Renal pelvis (tissue), 4 donors: ENCODE measurements around the gene FILIP1. TPM values are rescaled to one million over a fixed set of nuclear protein-coding genes. Genes with fewer than 3 reads are reported as not detected.

ENCODE experiments used
- DNase-seq: peaks from one replicate; pipeline ENCODE4 v3.0.0-alpha.2; 2013
- polyA plus RNA-seq, 3 donors: library from polyadenylated mRNA; unstranded; fragments of 120-200 nt; gene quantifications; one replicate each; pipeline ENCODE4 v1.2.1, GENCODE V29; 2013; ENCODE audit not compliant: insufficient read length in 3 of 3

Gene FILIP1
- polyA plus RNA-seq, 3 donors, result 2.0 to 2.9 (median 2.2) TPM

GRCh38 chr6:75384116-75384515, 109.5 kb downstream of the FILIP1 start:
- DNase-seq, result no peak

GRCh38 chr6:75382634-75382900, 111.0 kb downstream of the FILIP1 start:
- no peak for DNase-seq

- DNase-seq, result peak; percentile 35
These were observed 111.5 kb downstream of the FILIP1 start for GRCh38 chr6:75381877-75382633.

- DNase-seq, result no peak
These were observed 114.1 kb downstream of the FILIP1 start for GRCh38 chr6:75379536-75379935.

GRCh38 chr6:75378101-75378500, 115.5 kb downstream of the FILIP1 start:
- no peak for DNase-seq

GRCh38 chr6:75377386-75377785, 116.2 kb downstream of the FILIP1 start:
- DNase-seq, result no peak

GRCh38 chr6:75376347-75377024, 117.1 kb downstream of the FILIP1 start:
- no peak for DNase-seq

GRCh38 chr6:75374961-75375400, 118.6 kb downstream of the FILIP1 start:
- no peak for DNase-seq

- DNase-seq, result no peak
These were observed 120.7 kb downstream of the FILIP1 start for GRCh38 chr6:75372884-75373283.

GRCh38 chr6:75370011-75370410, 123.6 kb downstream of the FILIP1 start:
- DNase-seq, result no peak

- DNase-seq, result no peak
These were observed 124.7 kb downstream of the FILIP1 start for GRCh38 chr6:75368864-75369402.

GRCh38 chr6:75368151-75368779, 125.3 kb downstream of the FILIP1 start:
- peak; percentile 50 for DNase-seq

GRCh38 chr6:75363304-75363703, 130.3 kb downstream of the FILIP1 start:
- DNase-seq, result no peak

- no peak for DNase-seq
These were observed 140.0 kb downstream of the FILIP1 start for GRCh38 chr6:75353644-75354043.

GRCh38 chr6:75351570-75351969, 142.0 kb downstream of the FILIP1 start:
- DNase-seq, result no peak

GRCh38 chr6:75350808-75351207, 142.8 kb downstream of the FILIP1 start:
- no peak for DNase-seq

GRCh38 chr6:75350156-75350555, 143.4 kb downstream of the FILIP1 start:
- DNase-seq, result no peak

- DNase-seq, result peak; percentile 38
These were observed 144.2 kb downstream of the FILIP1 start for GRCh38 chr6:75349262-75349984.

- DNase-seq, result no peak
These were observed 144.7 kb downstream of the FILIP1 start for GRCh38 chr6:75348882-75349261.

- DNase-seq, result no peak
These were observed 145.5 kb downstream of the FILIP1 start for GRCh38 chr6:75347898-75348610.

- no peak for DNase-seq
These were observed 148.2 kb downstream of the FILIP1 start for GRCh38 chr6:75345413-75345812.

GRCh38 chr6:75344455-75344854, 149.1 kb downstream of the FILIP1 start:
- no peak for DNase-seq
